CD4-positive, alpha-beta T cell treated with Interleukin-4 for 4 hours (primary cell): ENCODE results near the gene NCKAP5.
"Not testable (repeated sequence)": the region's sequence is repeated elsewhere in the genome, so short reads cannot be mapped to it uniquely, and the experiment has no call there.

Experiments
- DNase-seq: peaks from one replicate; pipeline ENCODE4 v3.0.0-alpha.2; 2020

NCKAP5 gene

GRCh38 chr2:133492719-133493380 is 75.4 kb downstream of the NCKAP5 start:
- no peak for DNase-seq

- no peak for DNase-seq
Observed at GRCh38 chr2:133490411-133490980, 77.8 kb downstream of the NCKAP5 start.

GRCh38 chr2:133489641-133490410 is 78.4 kb downstream of the NCKAP5 start:
- no peak for DNase-seq

- DNase-seq = no peak
Observed at GRCh38 chr2:133489146-133489545, 79.1 kb downstream of the NCKAP5 start.

- no peak for DNase-seq
Observed at GRCh38 chr2:133486771-133487191, 81.5 kb downstream of the NCKAP5 start.

- no peak for DNase-seq
Observed at GRCh38 chr2:133485868-133486267, 82.4 kb downstream of the NCKAP5 start.

- no peak for DNase-seq
Observed at GRCh38 chr2:133484784-133485183, 83.5 kb downstream of the NCKAP5 start.

GRCh38 chr2:133484106-133484505 is 84.2 kb downstream of the NCKAP5 start:
- no peak for DNase-seq

GRCh38 chr2:133483181-133483580 is 85.1 kb downstream of the NCKAP5 start:
- DNase-seq = no peak

GRCh38 chr2:133480707-133481429 is 87.4 kb downstream of the NCKAP5 start:
- DNase-seq = no peak

GRCh38 chr2:133477616-133477990 is 90.7 kb downstream of the NCKAP5 start:
- no peak for DNase-seq

GRCh38 chr2:133476931-133477615 is 91.2 kb downstream of the NCKAP5 start:
- no peak for DNase-seq

GRCh38 chr2:133476286-133476685 is 92.0 kb downstream of the NCKAP5 start:
- no peak for DNase-seq

GRCh38 chr2:133475610-133476009 is 92.7 kb downstream of the NCKAP5 start:
- DNase-seq = no peak

- DNase-seq = not testable (repeated sequence)
Observed at GRCh38 chr2:133470446-133470845, 97.8 kb downstream of the NCKAP5 start.

- DNase-seq = no peak
Observed at GRCh38 chr2:133462811-133463210, 105.5 kb downstream of the NCKAP5 start.

- no peak for DNase-seq
Observed at GRCh38 chr2:133461484-133461883, 106.8 kb downstream of the NCKAP5 start.

GRCh38 chr2:133459590-133459989 is 108.7 kb downstream of the NCKAP5 start:
- DNase-seq = no peak

- DNase-seq = no peak
Observed at GRCh38 chr2:133458280-133458679, 110.0 kb downstream of the NCKAP5 start.

- no peak for DNase-seq
Observed at GRCh38 chr2:133457861-133458260, 110.4 kb downstream of the NCKAP5 start.

- no peak for DNase-seq
Observed at GRCh38 chr2:133456971-133457370, 111.3 kb downstream of the NCKAP5 start.

GRCh38 chr2:133456156-133456555 is 112.1 kb downstream of the NCKAP5 start:
- DNase-seq = no peak

- no peak for DNase-seq
Observed at GRCh38 chr2:133453032-133453431, 115.2 kb downstream of the NCKAP5 start.
